WTC11 (cell line): ENCODE measurements around the gene ELOA.

Experiments used
- CREB1 ChIP-seq: sonication (generic); formaldehyde crosslinking; IDR thresholded peaks from 2 replicates; pipeline ENCODE4 v1.8.0; 2023; ENCODE audit warnings: mild to moderate bottlenecking, missing genetic modification reagents
- CTCF ChIP-seq: fragments of 200-600 bp; IDR thresholded peaks from 2 replicates; pipeline ENCODE4 v1.8.0; 2022; ENCODE audit warnings: antibody characterized with exemption
- E2F1 ChIP-seq: sonication (generic); formaldehyde crosslinking; IDR thresholded peaks from 2 replicates; pipeline ENCODE4 v1.8.0; 2022; ENCODE audit warnings: mild to moderate bottlenecking, missing genetic modification reagents
- GTF2I ChIP-seq: fragments of 250-450 bp; sonication (Bioruptor Pico); conservative IDR thresholded peaks from 2 replicates; pipeline ENCODE4 v1.4.0; 2021; ENCODE audit warnings: mild to moderate bottlenecking
- NFE2L1 ChIP-seq: sonication (generic); formaldehyde crosslinking; IDR thresholded peaks from 2 replicates; pipeline ENCODE4 v1.8.1; 2023; ENCODE audit warnings: missing genetic modification reagents
- SMAD4 ChIP-seq: sonication (generic); formaldehyde crosslinking; IDR thresholded peaks from 2 replicates; pipeline ENCODE4 v1.8.0; 2022; ENCODE audit warnings: mild to moderate bottlenecking, missing genetic modification reagents

- no peak for TF ChIP-seq CREB1
- peak; percentile 51 for TF ChIP-seq CTCF
- no peak for TF ChIP-seq SMAD4 (CRISPR knock-in tag)
- TF ChIP-seq E2F1 (CRISPR knock-in tag), result no peak
- no peak for TF ChIP-seq NFE2L1 (CRISPR knock-in tag)
- TF ChIP-seq GTF2I (CRISPR knock-in tag), result no peak
Measured at GRCh38 chr1:23751050-23751814, 8.0 kb downstream of the ELOA start.
